ENCODE measurements around the gene RHBDL1.
A peak's percentile ranks its signal among the peaks of the same experiment; 100 is the strongest.

The RHBDL1 gene

GRCh38 chr16:679814-680624 is 4.5 kb downstream of the RHBDL1 start, which contains the start of gene STUB1 (continued):
- TF ChIP-seq WT1 (tag by site-specific recombination; IDR thresholded peaks at IDR 0.05) (peak; percentile 19; the same call in 1 of the 2 replicates), ZSCAN30 (tag by site-specific recombination; IDR thresholded peaks at IDR 0.05) (no peak), FEZF1 (tag by site-specific recombination; IDR thresholded peaks at IDR 0.05) (no peak), ZNF23 (tag by site-specific recombination; IDR thresholded peaks at IDR 0.05; ENCODE audit: borderline replicate concordance) (no peak), ZNF18 (tag by site-specific recombination; IDR thresholded peaks at IDR 0.05) (no peak), ZBTB8A (tag by site-specific recombination; IDR thresholded peaks at IDR 0.05) (peak; percentile 79), ZBTB20 (tag by site-specific recombination; IDR thresholded peaks at IDR 0.05) (no peak; the same call in 1 of the 2 replicates), ZNF529 (tag by site-specific recombination; IDR thresholded peaks at IDR 0.05; ENCODE audit: insufficient replicate concordance) (no peak), ZNF426 (tag by site-specific recombination; IDR thresholded peaks at IDR 0.05) (no peak), ZNF777 (tag by site-specific recombination; IDR thresholded peaks at IDR 0.05; ENCODE audit: borderline replicate concordance) (peak; percentile 81; the same call in 1 of the 2 replicates), BCL11A (tag by site-specific recombination; IDR thresholded peaks at IDR 0.05; ENCODE audit: low read depth) (no peak), ZNF571 (tag by site-specific recombination; IDR thresholded peaks at IDR 0.05) (no peak), ZSCAN5A (tag by site-specific recombination; IDR thresholded peaks at IDR 0.05) (peak; percentile 91), ZNF221 (tag by site-specific recombination; IDR thresholded peaks at IDR 0.05; ENCODE audit: borderline replicate concordance) (no peak), ZNF132 (tag by site-specific recombination; IDR thresholded peaks at IDR 0.05; ENCODE audit: borderline replicate concordance) (no peak), ZBTB48 (tag by site-specific recombination; IDR thresholded peaks at IDR 0.05) (0 out of 2 replicates have a peak, but pooled peaks have one; percentile 36), ZNF324 (tag by site-specific recombination; IDR thresholded peaks at IDR 0.05) (peak; percentile 71; the same call in 1 of the 2 replicates), ZNF211 (tag by site-specific recombination; IDR thresholded peaks at IDR 0.05; ENCODE audit: low read depth) (no peak), ZFP3 (tag by site-specific recombination; IDR thresholded peaks at IDR 0.05; ENCODE audit: low read depth) (no peak), ZNF214 (tag by site-specific recombination; IDR thresholded peaks at IDR 0.05; ENCODE audit: borderline replicate concordance) (no peak), ZNF558 (tag by site-specific recombination; IDR thresholded peaks at IDR 0.05) (no peak), GLI4 (tag by site-specific recombination; IDR thresholded peaks at IDR 0.05) (no peak), PRDM4 (tag by site-specific recombination; IDR thresholded peaks at IDR 0.05) (no peak), SP2 (tag by site-specific recombination; IDR thresholded peaks at IDR 0.05) (peak; percentile 70), ZFP69B (tag by site-specific recombination; IDR thresholded peaks at IDR 0.05) (peak; percentile 77; the same call in 1 of the 2 replicates), ZNF433 (tag by site-specific recombination; IDR thresholded peaks at IDR 0.05; ENCODE audit: low read depth) (no peak), KLF16 (tag by site-specific recombination; IDR thresholded peaks at IDR 0.05) (peak; percentile 75)
- TF ChIP-seq, protein P1, sequence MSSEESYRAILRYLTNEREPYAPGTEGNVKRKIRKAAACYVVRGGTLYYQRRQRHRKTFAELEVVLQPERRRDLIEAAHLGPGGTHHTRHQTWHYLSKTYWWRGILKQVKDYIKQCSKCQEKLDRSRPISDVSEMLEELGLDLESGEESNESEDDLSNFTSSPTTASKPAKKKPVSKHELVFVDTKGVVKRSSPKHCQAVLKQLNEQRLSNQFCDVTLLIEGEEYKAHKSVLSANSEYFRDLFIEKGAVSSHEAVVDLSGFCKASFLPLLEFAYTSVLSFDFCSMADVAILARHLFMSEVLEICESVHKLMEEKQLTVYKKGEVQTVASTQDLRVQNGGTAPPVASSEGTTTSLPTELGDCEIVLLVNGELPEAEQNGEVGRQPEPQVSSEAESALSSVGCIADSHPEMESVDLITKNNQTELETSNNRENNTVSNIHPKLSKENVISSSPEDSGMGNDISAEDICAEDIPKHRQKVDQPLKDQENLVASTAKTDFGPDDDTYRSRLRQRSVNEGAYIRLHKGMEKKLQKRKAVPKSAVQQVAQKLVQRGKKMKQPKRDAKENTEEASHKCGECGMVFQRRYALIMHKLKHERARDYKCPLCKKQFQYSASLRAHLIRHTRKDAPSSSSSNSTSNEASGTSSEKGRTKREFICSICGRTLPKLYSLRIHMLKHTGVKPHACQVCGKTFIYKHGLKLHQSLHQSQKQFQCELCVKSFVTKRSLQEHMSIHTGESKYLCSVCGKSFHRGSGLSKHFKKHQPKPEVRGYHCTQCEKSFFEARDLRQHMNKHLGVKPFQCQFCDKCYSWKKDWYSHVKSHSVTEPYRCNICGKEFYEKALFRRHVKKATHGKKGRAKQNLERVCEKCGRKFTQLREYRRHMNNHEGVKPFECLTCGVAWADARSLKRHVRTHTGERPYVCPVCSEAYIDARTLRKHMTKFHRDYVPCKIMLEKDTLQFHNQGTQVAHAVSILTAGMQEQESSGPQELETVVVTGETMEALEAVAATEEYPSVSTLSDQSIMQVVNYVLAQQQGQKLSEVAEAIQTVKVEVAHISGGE (tag by site-specific recombination; conservative IDR thresholded peaks at IDR 0.05; ENCODE audit: low read depth), result peak; percentile 69
- TF ChIP-seq, protein P2, sequence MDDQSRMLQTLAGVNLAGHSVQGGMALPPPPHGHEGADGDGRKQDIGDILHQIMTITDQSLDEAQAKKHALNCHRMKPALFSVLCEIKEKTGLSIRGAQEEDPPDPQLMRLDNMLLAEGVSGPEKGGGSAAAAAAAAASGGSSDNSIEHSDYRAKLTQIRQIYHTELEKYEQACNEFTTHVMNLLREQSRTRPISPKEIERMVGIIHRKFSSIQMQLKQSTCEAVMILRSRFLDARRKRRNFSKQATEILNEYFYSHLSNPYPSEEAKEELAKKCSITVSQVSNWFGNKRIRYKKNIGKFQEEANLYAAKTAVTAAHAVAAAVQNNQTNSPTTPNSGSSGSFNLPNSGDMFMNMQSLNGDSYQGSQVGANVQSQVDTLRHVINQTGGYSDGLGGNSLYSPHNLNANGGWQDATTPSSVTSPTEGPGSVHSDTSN (CRISPR knock-in tag; IDR thresholded peaks at IDR 0.05), result no peak
